ENCODE measurements around the gene ATG7.
"Not testable (repeated sequence)": the region's sequence is repeated elsewhere in the genome, so short reads cannot be mapped to it uniquely, and the experiment has no call there.

The ATG7 gene

DNA sequence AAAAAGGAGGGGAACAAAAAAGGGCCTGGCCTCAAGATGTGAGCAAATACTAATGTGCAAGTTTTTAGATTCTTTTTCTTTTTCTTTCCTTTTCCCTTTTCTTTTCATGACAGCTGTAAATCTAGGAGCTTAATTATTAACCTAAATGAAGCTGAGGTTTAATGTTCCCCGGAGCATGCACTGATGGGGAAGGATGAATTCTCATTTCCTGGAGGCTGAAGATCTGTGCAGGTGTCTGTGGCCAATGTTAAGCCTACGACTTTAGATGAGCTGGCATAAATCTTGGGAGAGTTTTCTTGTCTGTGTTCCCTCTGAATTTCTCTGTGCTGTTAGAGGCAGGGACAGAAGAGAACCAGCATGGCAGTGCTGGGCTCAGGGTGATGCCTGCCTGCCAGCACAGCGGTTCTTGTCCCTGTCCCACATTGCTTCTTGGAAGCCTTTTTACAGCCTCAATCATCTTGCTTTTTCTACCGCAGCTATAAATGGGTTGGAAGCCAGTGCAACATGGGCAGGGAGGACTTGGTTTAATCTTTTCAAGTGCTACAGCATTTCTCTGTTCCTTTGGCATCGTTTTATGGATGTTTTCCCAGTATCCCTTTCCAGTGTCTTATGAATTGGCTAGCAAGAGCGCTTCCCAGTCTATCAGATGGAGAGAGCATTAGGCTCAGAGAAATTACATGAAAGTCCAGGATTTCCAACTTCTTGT lies 119.1 kb downstream of the ATG7 start:
- no peak for DNase-seq

DNA sequence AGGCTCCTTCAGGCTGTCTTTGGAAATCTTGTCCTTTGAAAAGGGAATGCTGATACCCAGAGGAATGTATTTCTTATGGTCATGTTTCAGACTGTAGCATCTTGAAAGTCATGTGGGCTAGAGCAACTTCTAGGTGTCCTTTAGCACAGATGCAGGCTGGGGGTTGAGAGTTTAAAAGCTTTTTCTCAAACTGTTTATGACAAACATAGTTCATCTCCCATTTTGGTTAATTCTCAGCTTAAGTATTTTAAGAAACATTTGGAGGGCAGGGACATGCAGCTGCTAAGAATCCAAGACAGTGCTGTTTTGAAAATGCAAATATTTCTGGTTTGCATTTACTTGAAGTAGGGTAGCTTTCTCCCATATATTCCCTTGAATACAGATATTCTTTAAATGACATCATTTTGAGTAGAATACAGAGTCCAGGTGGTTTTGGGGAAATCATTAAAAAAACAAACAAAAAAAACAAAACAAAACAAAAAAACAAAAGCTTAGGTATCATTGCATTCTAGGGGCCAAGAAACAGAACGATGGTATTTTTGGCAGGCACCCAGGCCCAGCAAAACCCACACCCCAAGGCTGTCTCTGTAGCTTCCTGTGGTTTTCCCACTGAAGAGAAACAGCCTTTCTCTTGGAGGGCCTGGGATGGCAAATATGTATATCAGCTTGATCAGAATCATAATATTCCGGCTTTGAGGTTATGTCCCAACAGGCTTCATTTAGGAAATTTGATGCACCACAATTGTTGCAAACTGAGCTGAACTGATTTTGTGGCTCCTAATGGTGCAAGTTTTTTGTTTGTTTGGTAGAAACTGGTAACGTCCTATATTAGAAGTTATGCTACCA lies 120.0 kb downstream of the ATG7 start:
- no peak for DNase-seq

GRCh38 chr3:11392860-11393114 lies 120.6 kb downstream of the ATG7 start:
- no peak for DNase-seq

DNA sequence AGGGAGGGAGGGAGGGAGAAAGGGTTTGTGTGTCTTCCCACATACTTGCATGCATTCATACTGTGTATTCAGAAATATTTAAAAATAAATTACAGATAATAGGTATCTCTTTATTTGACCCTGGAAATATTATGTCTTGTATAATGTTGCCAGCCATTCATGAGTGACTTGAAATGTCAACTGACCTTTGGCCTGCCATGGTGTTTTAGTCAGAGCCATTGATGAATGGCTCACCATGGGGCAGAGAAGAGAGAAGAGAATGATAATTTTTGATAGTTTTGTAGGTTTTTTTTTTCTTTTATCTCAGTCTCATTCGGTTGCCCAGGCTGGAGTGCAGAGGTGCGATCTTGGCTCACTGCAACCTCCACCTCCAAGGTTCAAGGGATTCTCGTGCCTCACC lies 121.2 kb downstream of the ATG7 start:
- no peak for DNase-seq

- no peak for DNase-seq
Measured at GRCh38 chr3:11394392-11394791, 122.2 kb downstream of the ATG7 start.

DNA sequence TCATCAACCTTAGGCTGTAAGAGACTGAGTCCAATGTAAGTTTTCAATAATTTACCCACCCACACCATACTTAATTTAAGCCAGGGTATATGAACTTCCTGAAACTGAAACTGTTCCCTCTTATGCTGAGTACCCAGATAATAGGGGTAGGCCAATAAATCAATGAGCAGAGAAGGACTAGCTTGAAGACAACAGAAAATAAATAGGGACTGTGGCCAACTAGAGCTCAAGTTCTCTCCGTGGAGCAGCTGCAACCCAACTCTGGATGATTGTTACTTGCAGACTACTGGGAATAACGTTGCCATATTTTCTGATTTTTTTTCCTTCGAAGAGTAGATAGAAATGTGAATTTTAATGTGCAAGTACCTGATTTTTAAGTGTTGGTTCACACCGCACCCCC lies 128.0 kb downstream of the ATG7 start:
- DNase-seq: no peak

DNA sequence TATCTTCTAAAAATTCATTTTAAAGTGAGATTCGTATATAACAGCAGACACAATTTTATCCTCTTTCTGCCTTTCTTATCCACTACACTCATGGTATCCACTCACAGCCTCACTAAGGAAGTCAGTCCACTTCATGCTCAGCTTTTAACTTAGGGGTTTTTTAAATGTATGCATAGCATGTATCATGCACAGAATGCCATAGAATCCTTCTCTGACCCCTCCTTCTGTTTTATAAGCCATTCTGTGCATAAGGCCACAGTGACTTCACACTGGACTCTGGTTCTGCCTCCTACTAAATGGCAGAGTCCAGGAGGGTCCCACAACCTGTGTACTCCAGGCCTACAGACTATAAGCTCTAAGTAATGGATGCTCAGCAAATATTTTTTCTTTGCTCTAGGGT lies 129.2 kb downstream of the ATG7 start:
- no peak for DNase-seq

- no peak for DNase-seq
Measured at GRCh38 chr3:11405323-11405722, 133.1 kb downstream of the ATG7 start.

GRCh38 chr3:11407644-11408043 lies 135.4 kb downstream of the ATG7 start:
- no peak for DNase-seq

- not testable (repeated sequence) for DNase-seq
Measured at GRCh38 chr3:11408324-11408859, 136.2 kb downstream of the ATG7 start.

- no peak for DNase-seq
Measured at GRCh38 chr3:11410564-11410963, 138.4 kb downstream of the ATG7 start.

- DNase-seq: no peak
Measured at GRCh38 chr3:11411956-11412355, 139.8 kb downstream of the ATG7 start.

GRCh38 chr3:11413071-11413470 lies 140.9 kb downstream of the ATG7 start:
- DNase-seq: no peak

GRCh38 chr3:11415099-11415498 lies 142.9 kb downstream of the ATG7 start:
- DNase-seq: no peak

DNA sequence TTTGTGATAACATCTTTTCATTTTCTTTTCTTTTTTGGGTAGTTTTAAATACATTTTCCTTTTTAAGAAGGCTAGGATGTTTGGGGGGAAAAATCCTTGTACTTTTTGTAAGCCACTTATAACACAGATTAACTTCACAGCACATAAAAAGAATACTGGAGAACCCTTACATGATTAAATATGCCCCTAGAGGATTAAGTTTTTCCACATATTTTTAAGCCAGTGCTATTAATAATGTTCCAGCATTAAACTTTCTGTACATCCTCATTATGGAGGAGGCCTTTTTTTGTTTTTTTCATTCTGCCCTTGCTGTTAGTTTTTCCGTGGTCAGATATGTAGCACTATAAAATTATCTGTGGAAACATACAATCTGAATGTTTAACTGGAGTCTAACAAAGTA lies 147.9 kb downstream of the ATG7 start:
- no peak for DNase-seq

DNA sequence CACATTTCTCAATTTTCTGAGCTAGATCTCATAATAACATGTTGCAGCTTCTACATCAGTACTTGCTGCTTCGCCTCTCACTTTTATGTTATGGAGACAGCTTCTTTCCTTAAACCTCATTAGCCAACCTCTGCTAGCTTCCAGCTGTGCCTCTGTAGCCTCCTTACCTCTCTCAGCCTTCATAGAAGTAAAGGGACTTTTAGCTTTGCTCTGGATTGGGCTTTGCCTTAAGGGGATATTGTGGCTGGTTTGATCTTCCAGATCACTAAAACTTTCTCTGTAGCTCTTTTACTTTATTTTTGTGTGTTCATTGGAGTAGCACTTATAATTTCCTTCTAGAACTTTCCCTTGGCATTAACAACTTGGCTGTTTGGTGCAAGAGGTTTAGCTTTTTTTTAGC lies 150.1 kb downstream of the ATG7 start:
- DNase-seq: no peak

DNA sequence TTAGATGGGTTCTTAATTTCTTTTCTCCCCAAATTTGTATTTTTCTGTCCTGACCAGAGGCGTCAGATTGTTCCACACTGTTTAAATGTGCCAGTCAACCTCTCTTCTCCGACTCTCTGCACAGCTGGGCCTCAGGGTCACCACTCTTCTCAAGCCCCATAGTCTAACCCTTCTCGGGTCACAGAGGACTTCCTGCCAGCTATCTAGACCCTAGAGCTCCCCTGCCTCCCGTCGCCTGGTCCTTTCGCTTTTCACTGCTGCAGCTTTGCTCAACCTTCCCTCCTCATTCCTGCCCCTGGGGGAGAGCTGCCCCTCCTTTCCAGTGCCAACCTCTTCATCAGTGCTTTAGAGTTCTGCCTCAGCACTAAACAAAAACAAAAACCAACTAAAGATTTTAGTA lies 151.7 kb downstream of the ATG7 start:
- DNase-seq: no peak

- no peak for DNase-seq
Measured at GRCh38 chr3:11424277-11424676, 152.1 kb downstream of the ATG7 start.

GRCh38 chr3:11430207-11430606 lies 158.0 kb downstream of the ATG7 start:
- no peak for DNase-seq

GRCh38 chr3:11430624-11431023 lies 158.4 kb downstream of the ATG7 start:
- no peak for DNase-seq

GRCh38 chr3:11431319-11431718 lies 159.1 kb downstream of the ATG7 start:
- DNase-seq: no peak

GRCh38 chr3:11434017-11434526 lies 161.9 kb downstream of the ATG7 start:
- DNase-seq: no peak

DNA sequence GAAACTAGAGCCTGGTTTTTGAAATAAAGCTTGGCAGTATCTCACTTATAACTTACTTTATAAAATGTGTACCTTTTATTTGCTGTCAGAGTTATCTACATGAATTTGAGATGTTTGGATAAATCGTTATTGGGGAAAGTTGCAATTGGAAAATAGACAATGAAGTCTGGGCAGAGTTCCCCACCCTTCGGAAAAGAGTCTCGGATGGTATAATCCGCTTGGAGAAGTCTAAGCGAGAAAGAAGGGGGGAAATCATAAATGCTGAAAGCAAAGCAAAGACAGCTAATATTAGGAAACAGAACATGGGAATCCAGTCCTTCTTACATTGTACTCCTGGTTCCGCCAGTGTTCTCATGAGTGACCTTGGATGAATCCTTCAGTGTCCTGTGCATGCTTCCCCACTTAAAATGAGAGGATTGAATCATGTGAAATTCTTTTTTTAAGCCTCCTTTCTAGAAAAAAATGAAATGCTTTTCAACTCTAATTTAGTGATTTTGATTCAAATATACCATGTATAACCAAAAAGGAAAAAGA lies 162.4 kb downstream of the ATG7 start:
- no peak for DNase-seq

Data from activated CD4-positive, alpha-beta T cell treated with anti-CD3 and anti-CD28 coated beads, Interleukin-2, amount 50 U/mL, for 4 hours (primary cell).